ENCODE data around the gene GABBR2. TPM values are rescaled to one million over a fixed set of nuclear protein-coding genes. Genes with fewer than 3 reads are reported as not detected.
A peak's percentile ranks its signal among the peaks of the same experiment; 100 is the strongest.

GABBR2 gene
- polyA plus RNA-seq, 1 donor (not counting 4 experiments of a cell fraction or from before 2014, with no cell fraction given), result 0.01 TPM

- H3K36me3 ChIP-seq (ENCODE audit: control insufficient read depth in 2 of 2, extremely low read depth in 1 of 2, insufficient read depth in 2 of 2, low read length in 2 of 2), result no peaks in the 10 kb centered on the region
- H3K4me2 ChIP-seq (ENCODE audit: control insufficient read depth, extremely low read depth, insufficient read depth, low read depth, low read length), result no peak overlapping the region
- no peaks in the 10 kb centered on the region for H3K9me1 ChIP-seq (ENCODE audit: control insufficient read depth, extremely low read depth, insufficient read depth, low read length)
- peaks cover 1% of the 10 kb centered on the region for H3K9me3 ChIP-seq (ENCODE audit: control insufficient read depth, low read depth, low read length)
- TF ChIP-seq EZH2 (IDR thresholded peaks at IDR 0.05; ENCODE audit: low read length) (no peak), CTCF (optimal IDR thresholded peaks at IDR 0.05 in 1 of 3, IDR thresholded peaks at IDR 0.05 in 1 of 3, conservative IDR thresholded peaks at IDR 0.05 in 1 of 3; ENCODE audit: extremely low read depth in 1 of 3, insufficient read depth in 2 of 3, low read length in 3 of 3) (no peak)
- peaks cover 19% of the 10 kb centered on the region for H3K4me1 ChIP-seq (ENCODE audit: control insufficient read depth, extremely low read depth, insufficient read depth, low read length)
- no peaks in the 10 kb centered on the region for H3K27me3 ChIP-seq (ENCODE audit: control insufficient read depth, extremely low read depth, insufficient read depth, low read length)
- FAIRE-seq, result peak; percentile 44
- H3K79me2 ChIP-seq (ENCODE audit: control insufficient read depth, insufficient read depth, low read length), result no peaks in the 10 kb centered on the region
- H2AFZ ChIP-seq (ENCODE audit: control insufficient read depth, low read length), result no peak overlapping the region
- dilution Hi-C loops (cut with MboI; ENCODE audit: extremely low pct_ligation_motif_present, low sequenced_read_pairs), result no loop called here
- H3K27ac ChIP-seq (ENCODE audit: control insufficient read depth, insufficient read depth, low read length), result no peak overlapping the region
- no peak overlapping the region for H3K4me3 ChIP-seq (ENCODE audit: control insufficient read depth in 2 of 3, extremely low read depth in 1 of 3, insufficient read depth in 2 of 3, low read depth in 1 of 3, low read length in 3 of 3)
- no peaks in the 10 kb centered on the region for H4K20me1 ChIP-seq (ENCODE audit: control insufficient read depth, extremely low read depth, insufficient read depth, low read length)
- no peak for DNase-seq (ENCODE audit: low read depth, low spot score)
- no peak overlapping the region for H3K9ac ChIP-seq (ENCODE audit: control insufficient read depth, extremely low read depth, insufficient read depth, low read length)
Measured at GRCh38 chr9:98457726-98458370, 250.9 kb downstream of the GABBR2 start.

- Histone ChIP-seq H4K20me1 (ENCODE audit: control insufficient read depth, extremely low read depth, insufficient read depth, low read length) (no peaks in the 10 kb centered on the region), H3K4me1 (ENCODE audit: control insufficient read depth, extremely low read depth, insufficient read depth, low read length) (peaks cover 19% of the 10 kb centered on the region), H2AFZ (ENCODE audit: control insufficient read depth, low read length) (no peak overlapping the region), H3K9ac (ENCODE audit: control insufficient read depth, extremely low read depth, insufficient read depth, low read length) (no peak overlapping the region), H3K4me3 (ENCODE audit: control insufficient read depth in 2 of 3, extremely low read depth in 1 of 3, insufficient read depth in 2 of 3, low read depth in 1 of 3, low read length in 3 of 3) (no peak overlapping the region), H3K27ac (ENCODE audit: control insufficient read depth, insufficient read depth, low read length) (no peak overlapping the region), H3K27me3 (ENCODE audit: control insufficient read depth, extremely low read depth, insufficient read depth, low read length) (no peaks in the 10 kb centered on the region), H3K79me2 (ENCODE audit: control insufficient read depth, insufficient read depth, low read length) (no peaks in the 10 kb centered on the region), H3K36me3 (ENCODE audit: control insufficient read depth in 2 of 2, extremely low read depth in 1 of 2, insufficient read depth in 2 of 2, low read length in 2 of 2) (no peaks in the 10 kb centered on the region), H3K4me2 (ENCODE audit: control insufficient read depth, extremely low read depth, insufficient read depth, low read depth, low read length) (peak overlapping the region; percentile 51), H3K9me1 (ENCODE audit: control insufficient read depth, extremely low read depth, insufficient read depth, low read length) (no peaks in the 10 kb centered on the region), H3K9me3 (ENCODE audit: control insufficient read depth, low read depth, low read length) (peaks cover 1% of the 10 kb centered on the region)
- dilution Hi-C loops (cut with MboI; ENCODE audit: extremely low pct_ligation_motif_present, low sequenced_read_pairs), result no loop called here
- DNase-seq (ENCODE audit: low read depth, low spot score) (no peak), FAIRE-seq (no peak)
- TF ChIP-seq EZH2 (IDR thresholded peaks at IDR 0.05; ENCODE audit: low read length), result no peak
- TF ChIP-seq CTCF (optimal IDR thresholded peaks at IDR 0.05 in 1 of 3, IDR thresholded peaks at IDR 0.05 in 1 of 3, conservative IDR thresholded peaks at IDR 0.05 in 1 of 3; ENCODE audit: extremely low read depth in 1 of 3, insufficient read depth in 2 of 3, low read length in 3 of 3), result no peak
Measured at GRCh38 chr9:98456156-98456613, 252.6 kb downstream of the GABBR2 start.
